ENCODE data around the gene VWA3A.

GRCh38 chr16:22183335-22183734 lies 91.0 kb downstream of the VWA3A start:
- TF ChIP-seq, protein P1, sequence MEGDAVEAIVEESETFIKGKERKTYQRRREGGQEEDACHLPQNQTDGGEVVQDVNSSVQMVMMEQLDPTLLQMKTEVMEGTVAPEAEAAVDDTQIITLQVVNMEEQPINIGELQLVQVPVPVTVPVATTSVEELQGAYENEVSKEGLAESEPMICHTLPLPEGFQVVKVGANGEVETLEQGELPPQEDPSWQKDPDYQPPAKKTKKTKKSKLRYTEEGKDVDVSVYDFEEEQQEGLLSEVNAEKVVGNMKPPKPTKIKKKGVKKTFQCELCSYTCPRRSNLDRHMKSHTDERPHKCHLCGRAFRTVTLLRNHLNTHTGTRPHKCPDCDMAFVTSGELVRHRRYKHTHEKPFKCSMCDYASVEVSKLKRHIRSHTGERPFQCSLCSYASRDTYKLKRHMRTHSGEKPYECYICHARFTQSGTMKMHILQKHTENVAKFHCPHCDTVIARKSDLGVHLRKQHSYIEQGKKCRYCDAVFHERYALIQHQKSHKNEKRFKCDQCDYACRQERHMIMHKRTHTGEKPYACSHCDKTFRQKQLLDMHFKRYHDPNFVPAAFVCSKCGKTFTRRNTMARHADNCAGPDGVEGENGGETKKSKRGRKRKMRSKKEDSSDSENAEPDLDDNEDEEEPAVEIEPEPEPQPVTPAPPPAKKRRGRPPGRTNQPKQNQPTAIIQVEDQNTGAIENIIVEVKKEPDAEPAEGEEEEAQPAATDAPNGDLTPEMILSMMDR (IDR thresholded peaks at IDR 0.05; ENCODE audit: low read length), result no peak
- TF ChIP-seq EZH2 (optimal IDR thresholded peaks at IDR 0.05; ENCODE audit: low read depth, low read length), result no peak

All from MM.1S (cell line).